NCI-H82 treated with DMSO at 0.1 percent for 48 hours (cell line): ENCODE results near the gene TVP23A.
A peak's percentile ranks its signal among the peaks of the same experiment; 100 is the strongest.
"Not testable (repeated sequence)": the region's sequence is repeated elsewhere in the genome, so short reads cannot be mapped to it uniquely, and the experiment has no call there.

Source experiments
- DNase-seq: peaks from one replicate; lab custom pipeline; 2025; ENCODE audit not compliant: unreplicated experiment; lab: John Stamatoyannopoulos, UW

Gene TVP23A

DNA sequence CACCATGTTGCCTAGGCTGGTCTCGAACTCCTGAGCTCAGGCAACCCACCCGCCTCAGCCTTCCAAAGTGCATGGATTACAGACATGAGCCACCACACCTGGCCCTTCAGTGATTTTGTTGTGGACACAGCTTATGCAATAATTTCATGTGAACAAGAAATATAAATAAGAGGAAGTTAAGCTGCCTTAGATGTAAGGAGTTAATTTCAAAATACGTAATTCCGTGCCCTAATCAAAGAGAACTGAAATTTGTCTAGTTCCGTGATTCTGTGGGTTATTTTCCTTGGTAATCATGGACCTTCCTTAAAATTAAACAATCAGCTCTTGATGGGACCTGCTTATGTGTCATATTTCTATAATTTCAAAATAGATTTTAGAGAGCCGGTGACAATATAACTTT is 11.9 kb downstream of the TVP23A start:
- no peak for DNase-seq

DNA sequence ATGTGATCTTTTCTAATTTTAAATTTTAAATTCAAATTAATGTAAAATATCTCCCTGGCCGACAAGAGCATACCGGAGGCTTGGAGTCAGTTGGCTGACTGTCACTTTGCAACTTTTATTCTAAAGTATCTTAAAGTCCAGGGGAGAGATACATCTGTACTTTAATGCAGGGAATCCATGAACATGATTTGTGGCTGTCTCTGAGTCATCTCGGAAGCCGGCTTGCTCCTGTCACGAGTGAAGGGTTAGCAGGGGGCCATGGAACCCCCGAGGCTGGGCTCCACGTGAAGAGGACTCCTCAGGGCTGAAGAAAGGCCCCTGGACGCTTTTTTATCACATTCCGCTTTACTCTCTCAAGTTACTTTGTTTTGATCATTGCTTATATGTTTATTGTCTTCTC is 13.3 kb downstream of the TVP23A start:
- DNase-seq, result no peak

GRCh38 chr16:10799736-10800135 is 18.9 kb downstream of the TVP23A start:
- DNase-seq, result no peak

DNA sequence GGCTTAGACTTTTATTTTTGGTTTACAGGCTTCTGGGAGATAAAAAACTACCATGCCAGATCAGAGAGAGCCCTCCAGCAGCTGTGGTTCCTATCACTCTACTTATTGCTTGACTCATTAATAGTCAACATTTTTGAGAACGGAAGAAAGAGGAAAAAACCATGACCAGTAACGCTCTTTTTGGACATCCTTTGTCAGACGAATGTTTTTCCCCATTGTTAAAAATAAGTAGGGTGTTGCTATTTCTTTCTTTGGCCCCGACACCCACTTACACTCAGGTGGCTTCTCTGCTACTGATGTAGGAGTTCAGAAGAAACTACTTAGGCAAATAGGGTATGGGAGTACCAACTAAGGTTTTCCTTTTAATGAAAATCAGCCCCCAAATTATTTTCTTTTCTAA is 27.5 kb downstream of the TVP23A start:
- DNase-seq, result no peak

DNA sequence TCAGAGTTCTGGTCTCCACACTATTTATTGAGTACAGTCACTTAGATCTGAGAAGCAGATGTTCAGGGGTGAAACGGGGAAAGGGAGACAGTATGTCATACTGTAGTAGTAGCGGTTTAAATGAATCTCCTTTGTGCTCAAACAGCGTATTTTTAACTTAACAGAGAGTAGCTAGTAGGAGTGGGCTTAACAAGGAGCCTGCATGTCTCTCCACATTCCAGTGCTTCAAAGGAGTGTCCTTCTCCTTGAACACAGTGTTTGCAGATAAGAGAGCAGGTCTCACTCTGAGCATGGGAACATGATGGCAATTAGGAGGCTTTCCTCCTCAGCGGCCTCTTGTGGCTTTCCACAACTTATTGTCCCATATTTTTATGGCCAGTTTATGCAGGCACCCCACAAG is 30.0 kb downstream of the TVP23A start:
- DNase-seq, result not testable (repeated sequence)

DNA sequence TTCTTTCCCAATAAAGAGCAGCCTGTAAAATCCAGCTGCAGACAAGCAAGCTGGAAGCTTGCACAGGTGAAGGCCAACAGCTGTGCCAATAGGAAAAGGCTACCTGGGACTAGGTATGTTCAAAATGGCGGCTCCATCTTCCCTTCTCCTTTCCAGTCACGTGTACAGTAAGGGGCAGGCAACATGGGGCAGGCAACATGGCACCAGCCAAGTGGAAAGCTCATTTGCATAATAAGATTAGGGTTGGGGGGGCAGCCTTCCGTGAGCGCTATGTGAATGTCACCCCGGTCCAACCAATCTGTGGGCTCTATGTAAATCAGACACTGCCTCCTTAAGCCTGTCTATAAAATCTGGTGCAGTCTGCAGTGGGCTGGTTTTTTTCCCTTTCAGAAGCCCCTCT is 31.3 kb downstream of the TVP23A start:
- DNase-seq, result peak; percentile 98

DNA sequence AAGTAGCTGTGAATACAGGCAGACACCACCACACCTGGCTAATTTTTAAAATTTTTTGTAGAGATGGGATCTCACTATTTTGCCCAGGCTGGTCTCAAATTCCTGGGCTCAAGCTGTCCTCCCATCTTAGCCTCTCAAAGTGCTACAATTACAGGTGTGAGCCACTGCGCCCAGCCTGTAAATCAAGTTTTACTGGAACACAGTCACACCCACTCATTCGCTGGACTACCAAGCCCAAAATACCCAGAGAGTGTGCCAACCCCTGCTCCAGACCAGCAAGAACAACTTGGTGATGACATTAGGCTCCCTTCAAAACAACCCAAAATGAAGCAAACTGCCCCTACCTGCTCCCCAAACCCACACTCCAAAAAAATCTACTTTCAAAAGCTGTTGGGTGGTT is 36.0 kb downstream of the TVP23A start:
- DNase-seq, result no peak

DNA sequence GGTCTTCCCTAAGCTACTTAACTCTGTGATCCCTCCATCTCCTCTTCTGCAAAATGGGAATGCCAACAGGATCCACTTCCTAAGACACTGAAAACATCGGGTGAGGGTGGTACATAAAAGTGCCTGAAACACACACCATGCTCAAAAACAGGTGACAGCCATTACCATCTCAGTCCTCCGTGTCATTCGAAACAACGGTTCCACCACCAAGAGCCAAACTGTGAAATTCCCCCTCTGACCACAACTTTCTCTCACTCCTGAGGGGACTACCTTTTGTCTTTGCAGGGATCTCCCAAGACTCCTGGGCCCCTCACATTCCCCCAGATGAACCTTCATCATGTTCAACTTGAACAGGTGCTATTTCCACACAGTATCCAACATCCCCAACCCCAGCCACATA is 38.0 kb downstream of the TVP23A start:
- DNase-seq, result no peak

DNA sequence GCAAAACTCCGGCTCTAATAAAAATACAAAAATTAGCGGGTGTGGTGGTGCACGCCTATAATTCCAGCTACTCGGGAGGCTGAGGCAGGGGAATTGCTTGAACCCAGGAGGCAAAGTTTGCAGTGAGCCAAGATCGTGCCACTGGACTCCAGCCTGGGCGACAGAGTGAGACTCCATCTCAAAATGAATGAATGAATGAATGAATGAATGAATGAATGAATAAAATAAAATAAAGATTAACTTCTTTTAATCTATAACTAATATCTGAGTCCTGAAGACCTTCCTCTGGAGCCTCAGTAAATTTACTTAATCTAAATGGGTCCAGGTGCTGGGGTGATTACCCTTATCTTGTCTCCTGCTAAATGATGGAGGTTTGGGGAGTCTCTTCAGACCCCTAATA is 38.7 kb downstream of the TVP23A start:
- DNase-seq, result not testable (repeated sequence)

- DNase-seq, result no peak
Observed at GRCh38 chr16:10777356-10777755, 41.2 kb downstream of the TVP23A start.

- not testable (repeated sequence) for DNase-seq
Observed at GRCh38 chr16:10776923-10777322, 41.7 kb downstream of the TVP23A start.

- no peak for DNase-seq
Observed at GRCh38 chr16:10776280-10776679, 42.3 kb downstream of the TVP23A start.

GRCh38 chr16:10770907-10771306 is 47.7 kb downstream of the TVP23A start:
- no peak for DNase-seq

GRCh38 chr16:10769381-10769780 is 49.2 kb downstream of the TVP23A start:
- DNase-seq, result no peak

DNA sequence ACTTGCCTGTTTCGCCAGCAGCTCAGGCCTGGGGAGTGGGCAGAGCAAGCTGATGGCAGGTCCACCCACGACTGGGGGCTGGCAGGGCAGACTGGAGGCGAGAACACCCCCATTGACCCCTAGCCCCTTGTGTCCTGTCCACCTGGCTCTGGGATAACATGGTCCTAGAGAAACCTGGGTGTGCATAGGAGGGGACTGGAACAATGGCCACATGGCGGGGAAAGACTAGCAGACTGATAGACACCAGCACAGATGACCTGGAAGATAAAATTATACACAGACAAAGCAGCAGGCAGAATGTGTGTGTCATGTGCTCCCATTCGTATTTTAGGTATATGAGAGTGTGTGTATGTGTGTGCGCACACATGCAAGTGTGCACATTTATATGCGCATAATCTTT is 51.5 kb downstream of the TVP23A start:
- no peak for DNase-seq

DNA sequence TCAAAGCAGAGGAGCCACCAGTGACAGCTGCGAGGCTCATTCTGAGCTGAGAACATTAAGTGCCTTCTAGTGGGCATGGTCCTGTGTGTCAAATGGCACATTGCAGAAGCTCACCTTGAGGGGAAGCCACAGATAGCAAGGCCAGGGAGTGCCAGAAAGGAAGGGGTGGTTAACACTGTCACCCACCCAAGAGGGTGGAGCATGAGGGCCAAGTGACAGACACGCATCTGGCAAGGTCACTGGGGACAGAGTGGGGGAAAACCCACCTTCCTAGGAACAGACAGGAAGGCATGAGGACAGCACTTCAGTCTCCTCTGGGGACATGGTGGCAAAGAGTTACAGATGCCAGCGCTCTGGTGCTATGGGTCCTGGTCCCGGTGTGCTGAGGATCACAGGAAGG is 52.8 kb downstream of the TVP23A start:
- DNase-seq, result no peak

- DNase-seq, result no peak
Observed at GRCh38 chr16:10763456-10763855, 55.1 kb downstream of the TVP23A start.

- DNase-seq, result no peak
Observed at GRCh38 chr16:10762336-10763016, 56.1 kb downstream of the TVP23A start.

DNA sequence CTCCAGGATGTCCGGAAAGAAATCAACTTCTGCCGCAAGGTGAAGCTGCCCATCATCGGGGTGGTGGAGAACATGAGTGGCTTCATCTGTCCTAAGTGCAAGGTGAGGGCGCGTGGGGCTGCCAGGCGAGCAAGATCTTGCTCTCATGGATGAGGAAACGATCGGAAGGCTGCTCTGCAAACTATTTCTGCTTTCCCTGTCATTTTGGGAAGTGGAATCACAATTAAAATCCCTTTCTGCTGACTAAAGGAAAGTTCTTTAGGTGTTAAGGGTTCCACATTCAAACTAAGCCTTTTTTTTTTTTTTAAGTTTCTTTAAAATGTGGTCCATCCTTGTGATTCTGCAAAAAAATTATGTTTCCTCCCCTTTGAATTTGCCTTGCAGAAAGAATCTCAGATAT is 57.2 kb downstream of the TVP23A start:
- DNase-seq, result no peak

- no peak for DNase-seq
Observed at GRCh38 chr16:10760858-10761257, 57.7 kb downstream of the TVP23A start.

DNA sequence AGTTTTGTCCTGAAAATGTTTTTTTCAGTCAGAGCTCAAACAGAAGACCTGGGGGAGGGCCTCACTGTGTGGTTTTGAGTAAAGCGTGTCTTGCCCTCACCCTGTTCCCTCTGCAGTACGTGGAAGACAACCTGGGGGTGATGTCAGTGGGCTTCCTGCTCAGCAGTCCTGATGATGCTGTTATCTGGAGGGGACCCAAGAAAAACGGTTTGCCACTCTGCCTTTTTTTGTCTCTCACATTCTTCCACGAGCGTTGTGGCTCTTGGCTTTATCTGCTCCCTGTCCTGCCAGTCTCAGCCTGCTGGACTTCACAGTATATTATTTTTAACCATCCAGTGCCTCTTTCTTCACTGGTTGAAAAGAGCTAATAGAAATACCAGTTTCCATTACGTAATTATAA is 62.0 kb downstream of the TVP23A start:
- no peak for DNase-seq

GRCh38 chr16:10754941-10755340 is 63.7 kb downstream of the TVP23A start:
- no peak for DNase-seq

- DNase-seq, result no peak
Observed at GRCh38 chr16:10753670-10754069, 64.9 kb downstream of the TVP23A start.
